Eye (tissue), 1 donor: ENCODE measurements around the gene GPLD1.

Source experiments
- DNase-seq: peaks from one replicate; pipeline ENCODE4 v3.0.0-alpha.2; 2015

GPLD1 gene

DNA sequence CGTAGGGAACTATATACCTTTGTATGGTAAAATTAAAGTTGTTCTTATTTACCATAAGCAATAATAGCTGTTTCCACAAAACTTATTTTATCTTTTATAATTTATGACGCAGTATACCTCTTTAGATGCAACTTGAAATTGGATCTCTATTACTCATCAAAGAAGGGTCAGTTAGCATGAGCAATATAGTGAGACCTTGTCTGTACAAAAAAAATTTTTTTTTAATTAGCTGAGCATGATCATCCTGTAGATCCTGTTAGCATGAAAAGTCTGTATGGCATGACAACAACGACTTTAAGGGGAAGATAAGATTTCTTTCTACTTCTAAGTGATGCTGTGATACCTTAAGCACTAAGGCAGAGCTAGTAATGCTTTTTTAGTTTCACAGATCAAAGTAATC lies 11.3 kb upstream of the GPLD1 start:
- no peak for DNase-seq

DNA sequence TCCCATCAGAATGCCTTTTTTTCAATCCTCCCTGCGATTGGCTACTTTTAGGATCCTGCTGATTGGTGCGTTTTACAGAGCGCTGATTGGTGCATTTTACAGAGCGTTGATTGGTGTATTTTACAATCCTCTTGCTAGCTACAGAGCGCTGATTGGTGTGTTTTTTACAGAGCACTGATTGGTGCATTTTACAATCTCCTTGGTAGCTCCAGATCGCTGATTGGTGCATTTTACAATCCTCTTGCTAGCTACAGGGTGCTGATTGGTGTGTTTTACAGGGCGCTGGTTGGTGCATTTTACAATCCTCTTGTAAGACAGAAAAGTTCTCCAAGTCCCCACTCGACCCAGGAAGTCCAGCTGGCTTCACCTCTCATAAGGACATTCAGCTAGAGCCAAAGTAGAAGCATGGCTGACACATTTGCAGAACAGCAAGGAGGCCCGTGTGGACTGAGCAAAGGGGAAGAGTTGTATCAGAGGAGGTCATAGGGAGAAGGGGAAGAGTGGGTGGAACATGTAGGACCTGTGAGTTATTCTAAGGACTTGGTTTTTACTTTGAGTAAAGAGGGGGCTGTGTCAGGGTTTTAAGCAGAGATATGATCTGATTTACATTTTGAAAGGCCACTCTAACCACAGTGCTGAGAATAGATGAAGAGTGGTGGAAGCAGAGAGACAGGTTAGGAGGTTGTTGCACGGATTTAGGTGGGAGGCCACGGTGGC lies 8.0 kb upstream of the GPLD1 start:
- DNase-seq: no peak

GRCh38 chr6:24494821-24495795 lies 5.7 kb upstream of the GPLD1 start, which contains the start of gene ALDH5A1:
Gene ALDH5A1, plus strand, starts transcription at chr6:24494969. Its CDS starts 28 bp downstream, at chr6:24494997.
- DNase-seq: peak; percentile 89

- no peak for DNase-seq
These were observed 4.8 kb upstream of the GPLD1 start for GRCh38 chr6:24493945-24494820.

- peak; percentile 21 for DNase-seq
These were observed 3.1 kb upstream of the GPLD1 start for GRCh38 chr6:24492475-24492874.

GRCh38 chr6:24490948-24491347 lies 1.6 kb upstream of the GPLD1 start:
- DNase-seq: no peak

DNA sequence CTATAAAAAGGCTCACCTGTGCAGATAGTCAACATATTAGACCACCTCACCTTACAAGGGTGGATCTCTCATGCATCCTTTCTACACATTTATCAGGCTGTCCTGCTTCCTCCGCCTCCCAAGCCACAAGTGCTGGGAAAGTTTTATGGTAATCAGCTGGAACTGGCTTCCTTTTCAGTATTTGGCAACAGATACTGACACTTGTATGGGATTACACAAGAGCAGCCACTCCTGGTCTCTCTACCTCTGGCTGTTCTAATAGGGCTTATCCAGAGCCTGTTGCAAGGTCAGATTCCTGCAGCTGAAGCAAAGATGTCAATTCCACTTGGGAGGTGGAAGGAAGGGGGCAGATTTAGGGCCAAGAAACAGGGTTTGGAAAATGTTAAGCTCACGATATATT lies 503 bp upstream of the GPLD1 start:
- DNase-seq: no peak

DNA sequence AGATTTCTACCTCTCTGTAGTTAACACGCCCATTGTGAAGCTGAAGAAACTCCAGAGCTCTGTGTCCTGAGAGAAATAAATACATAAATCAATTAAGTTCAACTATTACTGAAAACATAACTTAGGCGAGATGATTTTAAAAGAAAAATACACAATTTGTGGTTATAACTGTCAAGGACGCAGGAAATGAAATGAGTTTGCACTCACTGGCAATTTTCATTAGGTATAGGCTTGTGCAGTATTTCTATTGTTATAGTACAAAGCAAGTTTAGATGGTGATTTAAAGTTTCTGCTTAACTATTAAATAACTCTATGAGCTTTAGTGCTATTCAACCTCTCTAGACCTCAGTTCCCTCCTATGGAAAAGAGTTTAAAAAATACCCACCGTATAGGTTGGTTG lies 3.3 kb downstream of the GPLD1 start:
- no peak for DNase-seq

GRCh38 chr6:24484657-24485323 lies 4.6 kb downstream of the GPLD1 start:
- no peak for DNase-seq

DNA sequence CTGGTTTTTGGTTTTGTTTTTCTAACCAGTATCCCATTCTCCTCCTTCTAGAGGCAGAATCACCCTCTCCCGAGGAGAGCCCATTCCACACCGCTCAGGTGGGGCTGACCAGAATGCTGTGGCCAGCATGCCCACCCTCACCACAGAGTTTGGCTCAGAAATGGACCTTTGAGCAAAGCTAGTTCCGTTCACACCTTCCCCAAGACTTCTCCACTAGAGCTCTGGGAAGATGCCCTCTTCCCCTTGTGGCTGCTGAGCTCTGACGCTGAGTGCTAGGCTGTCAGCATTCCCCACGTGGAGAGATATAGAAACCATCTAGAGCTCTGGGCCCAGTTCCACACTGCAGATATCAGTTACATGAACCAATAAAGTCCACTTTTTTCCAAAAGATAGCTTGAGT lies 7.9 kb downstream of the GPLD1 start:
- DNase-seq: no peak

DNA sequence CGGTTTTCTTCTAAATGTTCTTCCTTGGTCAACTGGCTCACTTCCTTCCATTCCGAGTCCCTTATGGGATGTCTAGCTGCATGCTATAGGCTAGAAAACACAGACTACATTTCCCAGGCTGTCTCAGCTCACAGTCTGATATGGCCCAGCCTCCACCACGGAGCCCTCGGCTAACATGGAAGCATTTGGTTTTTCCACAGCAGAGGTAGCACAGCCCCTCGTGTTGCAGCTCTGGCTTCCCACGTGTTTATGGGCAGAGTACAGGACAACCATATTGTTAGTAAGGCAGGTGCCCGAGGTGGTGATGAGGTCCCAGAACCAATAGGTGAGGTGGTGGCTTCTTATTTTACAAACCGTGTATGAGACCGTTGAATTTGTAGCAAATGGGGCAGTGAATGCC lies 8.7 kb downstream of the GPLD1 start:
- no peak for DNase-seq

DNA sequence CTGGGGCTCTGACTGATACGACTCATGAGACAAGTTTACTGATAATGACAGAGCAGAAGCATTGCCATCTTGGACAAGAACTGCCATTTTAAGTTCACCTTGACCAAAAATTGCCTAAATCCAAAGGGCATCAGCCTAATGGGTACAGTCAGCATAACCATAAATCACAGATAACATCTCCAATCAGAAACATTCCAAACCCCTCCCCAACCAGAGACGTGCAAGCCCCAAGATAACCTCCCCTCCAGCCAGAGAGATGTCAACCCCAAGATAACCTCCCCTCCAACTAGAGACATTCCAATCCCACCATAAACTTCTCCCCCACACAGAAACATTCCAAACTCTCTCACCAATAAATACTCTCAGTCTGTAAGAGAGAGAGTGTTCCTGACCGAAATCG lies 10.5 kb downstream of the GPLD1 start:
- no peak for DNase-seq

- no peak for DNase-seq
These were observed 12.3 kb downstream of the GPLD1 start for GRCh38 chr6:24477070-24477469.

DNA sequence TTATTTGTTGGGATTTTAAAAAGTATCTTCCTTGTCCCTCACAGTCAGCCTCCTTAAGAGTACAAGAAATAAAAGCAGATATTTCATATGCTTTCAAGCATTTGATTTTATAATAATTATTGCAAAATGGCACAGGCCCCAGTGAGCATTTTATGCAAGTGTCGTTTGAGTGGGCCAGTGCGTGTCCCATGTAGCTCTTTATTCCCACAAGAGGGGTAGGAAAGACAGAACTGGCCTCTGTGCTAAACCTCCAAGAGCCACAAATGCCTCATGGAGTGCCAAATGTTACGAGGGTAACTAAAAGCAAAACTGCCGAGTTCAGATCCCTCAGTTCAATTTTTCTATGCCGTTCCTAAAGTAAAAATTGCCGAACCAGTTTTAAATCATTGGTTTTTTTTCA lies 12.7 kb downstream of the GPLD1 start:
- DNase-seq: no peak

DNA sequence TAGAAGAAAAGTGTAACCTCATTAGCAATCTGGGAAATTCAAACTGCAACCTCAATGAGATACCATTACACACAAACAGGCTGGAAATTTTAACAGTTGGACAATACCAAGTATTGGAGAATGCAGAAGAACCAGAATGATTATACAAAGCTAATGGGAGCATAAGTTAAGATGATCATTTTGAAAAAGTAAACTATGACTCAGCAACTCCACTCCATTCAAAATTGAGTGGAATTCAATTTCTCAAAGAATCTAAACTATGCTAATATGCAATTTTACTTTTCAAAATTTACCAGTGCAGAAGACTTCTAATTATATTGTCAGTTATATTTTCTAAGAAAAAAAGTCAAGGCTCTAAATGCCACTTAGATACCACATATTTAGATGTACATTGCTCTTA lies 17.2 kb downstream of the GPLD1 start:
- no peak for DNase-seq

DNA sequence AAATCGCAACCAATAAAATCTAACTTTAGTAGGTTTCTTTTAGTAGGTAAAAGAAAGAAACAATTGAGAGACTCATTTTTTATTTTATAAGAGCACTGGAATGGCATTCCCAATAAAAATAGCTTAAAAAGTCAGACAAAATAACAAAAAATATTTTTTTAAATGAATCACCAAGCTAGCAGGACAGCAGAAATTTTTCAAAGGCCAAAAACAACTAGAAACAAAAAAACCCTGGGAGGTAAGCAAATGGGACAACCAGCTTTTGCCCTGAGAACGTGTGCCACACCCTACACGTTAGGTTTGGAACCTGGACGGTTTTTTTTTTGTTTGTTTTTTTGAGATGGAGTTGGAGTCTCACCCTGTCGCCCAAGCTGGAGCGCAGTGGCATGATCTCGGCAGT lies 19.6 kb downstream of the GPLD1 start:
- DNase-seq: no peak

DNA sequence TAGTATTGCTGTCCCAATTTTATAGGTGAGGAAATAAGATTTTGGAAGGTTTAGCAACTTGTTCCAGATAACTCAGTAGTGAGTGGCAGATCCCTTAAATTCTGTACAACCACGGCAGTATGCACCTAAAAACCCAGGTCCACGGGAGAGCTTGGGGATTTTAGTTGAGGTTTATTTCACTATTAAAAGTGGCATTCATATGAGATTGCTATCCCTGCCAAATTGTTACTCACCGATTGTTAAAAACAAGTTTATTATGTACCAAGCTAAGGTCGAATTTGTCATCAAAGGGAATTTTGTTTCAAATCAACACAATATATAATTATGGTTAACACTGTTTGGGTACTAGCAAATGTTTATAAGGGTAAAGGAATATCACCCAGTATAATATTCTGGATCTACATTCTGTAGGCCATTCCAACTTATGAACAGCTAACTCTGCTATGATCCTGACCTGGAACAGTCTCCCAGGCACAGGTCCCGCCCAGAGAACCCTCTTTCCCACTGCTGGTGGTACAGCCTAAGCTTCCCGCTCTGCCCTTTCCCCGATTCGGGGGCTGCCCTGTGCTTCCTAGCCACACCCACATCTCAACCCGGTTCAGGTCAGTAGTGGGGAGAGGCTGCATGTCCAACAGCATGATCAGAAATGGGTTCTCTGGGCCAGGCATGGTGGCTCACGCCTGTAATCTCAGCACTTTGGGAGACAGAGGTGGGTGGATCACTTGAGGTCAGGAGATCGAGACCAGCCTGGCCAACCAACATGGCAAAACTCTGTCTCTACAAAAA lies 24.9 kb downstream of the GPLD1 start:
- no peak for DNase-seq

DNA sequence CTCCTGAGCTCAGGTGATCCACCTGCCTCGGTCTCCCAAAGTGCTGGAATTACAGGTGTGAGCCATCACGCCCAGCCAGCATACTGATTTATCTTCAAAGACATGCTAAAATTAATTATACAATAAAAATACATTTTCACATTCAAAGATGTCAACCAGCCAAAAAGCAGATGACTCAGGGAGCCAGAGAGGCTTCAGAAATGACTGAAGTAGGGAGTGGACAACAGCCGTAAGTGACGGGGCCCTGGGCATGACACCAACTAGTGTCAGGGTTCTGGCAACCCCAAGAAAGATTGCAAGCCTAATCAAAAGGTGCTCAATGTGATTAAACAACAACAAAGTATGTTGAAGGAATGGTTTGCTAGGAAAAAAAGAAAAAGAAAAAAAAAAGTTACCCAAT lies 28.4 kb downstream of the GPLD1 start:
- no peak for DNase-seq

DNA sequence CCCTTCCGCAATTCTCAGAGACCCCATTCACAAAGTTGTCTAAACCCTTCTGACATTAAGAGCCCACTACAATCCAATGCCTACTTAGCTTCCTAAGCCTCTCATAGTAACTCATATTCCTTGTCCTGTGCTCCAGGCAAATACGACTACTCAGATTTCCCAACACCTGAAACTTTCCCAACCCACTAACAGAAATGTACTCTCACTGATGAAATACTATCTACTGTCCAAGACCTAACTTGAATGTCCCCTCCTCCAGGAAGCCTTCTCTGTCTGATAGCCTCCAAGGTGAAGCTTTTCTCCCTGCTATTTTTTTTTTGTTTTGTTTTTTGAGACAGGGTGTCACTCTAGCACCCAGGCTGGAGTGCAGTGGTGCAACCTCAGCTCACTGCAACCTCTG lies 30.4 kb downstream of the GPLD1 start:
- DNase-seq: no peak

DNA sequence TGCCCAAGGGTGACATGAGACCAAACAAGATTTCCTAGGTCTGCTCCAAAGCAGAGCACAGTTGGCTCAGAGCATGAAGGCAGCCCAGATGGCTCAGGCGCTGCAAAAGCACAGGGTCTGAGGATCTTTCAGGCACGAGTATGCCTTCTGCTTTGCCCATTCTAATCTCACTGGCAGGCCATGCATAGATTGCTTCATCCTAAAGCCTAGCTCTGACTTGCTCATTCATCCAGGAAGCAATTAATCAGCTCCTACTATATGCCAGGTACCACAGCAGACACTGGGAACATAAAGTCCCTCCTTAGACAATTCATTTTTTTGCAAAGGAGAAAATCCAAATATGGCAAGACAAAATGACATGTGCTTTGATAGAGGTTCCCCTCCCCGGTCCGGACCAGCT lies 31.2 kb downstream of the GPLD1 start:
- no peak for DNase-seq

GRCh38 chr6:24455061-24455460 lies 34.3 kb downstream of the GPLD1 start:
- DNase-seq: no peak

- DNase-seq: no peak
These were observed 34.9 kb downstream of the GPLD1 start for GRCh38 chr6:24454452-24454851.
